Measurements from ENCODE around the gene CFL2.
"Not testable (repeated sequence)": the region's sequence is repeated elsewhere in the genome, so short reads cannot be mapped to it uniquely, and the experiment has no call there.

CFL2 gene

DNA sequence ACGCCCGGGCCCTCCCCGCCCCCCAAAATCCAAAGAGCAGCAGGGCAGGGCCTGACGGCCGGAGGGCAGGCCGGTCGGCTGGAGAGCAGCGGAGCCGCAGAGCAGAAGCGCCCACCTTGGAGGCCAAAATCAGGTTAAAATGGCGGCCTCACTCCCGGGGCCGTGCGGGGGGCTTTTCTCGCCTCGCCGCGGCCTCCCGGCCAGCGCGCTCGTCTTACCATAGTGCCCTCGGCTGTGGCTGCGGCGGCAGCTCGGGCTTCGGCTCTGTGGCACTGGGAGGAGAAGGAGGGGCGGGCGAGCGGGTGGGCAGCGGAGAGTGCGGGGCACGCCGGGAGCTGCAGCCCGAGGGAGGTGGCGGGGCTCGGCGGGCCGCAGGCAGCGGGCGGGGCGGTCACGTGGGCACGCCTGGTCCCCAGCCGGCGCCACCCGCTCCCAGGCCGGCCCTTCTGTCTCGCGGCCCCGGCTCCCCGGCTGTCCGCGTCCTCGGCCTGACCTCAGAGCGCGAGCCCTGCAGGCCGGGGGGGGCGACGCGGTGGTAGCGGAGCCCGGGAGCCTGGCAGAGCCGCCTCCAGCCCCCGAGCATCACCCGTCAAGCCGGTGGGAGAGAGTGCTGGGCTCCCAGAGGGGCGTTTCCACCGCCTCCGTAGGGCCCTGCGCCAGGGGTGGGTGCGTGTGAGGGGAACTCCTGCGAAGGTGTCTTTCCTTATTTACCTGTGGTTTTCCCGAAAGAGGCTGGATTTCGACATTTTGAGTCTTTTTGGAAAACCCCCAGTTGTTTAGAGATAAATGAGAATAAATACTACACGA lies at the start of gene CFL2:
Gene CFL2, minus strand, starts transcription at position 274 of the 807 bp plus-strand sequence. Its CDS starts 53 bp downstream, at position 221.
- DNase-seq: peak; percentile 4 to 48 (median 26)

DNA sequence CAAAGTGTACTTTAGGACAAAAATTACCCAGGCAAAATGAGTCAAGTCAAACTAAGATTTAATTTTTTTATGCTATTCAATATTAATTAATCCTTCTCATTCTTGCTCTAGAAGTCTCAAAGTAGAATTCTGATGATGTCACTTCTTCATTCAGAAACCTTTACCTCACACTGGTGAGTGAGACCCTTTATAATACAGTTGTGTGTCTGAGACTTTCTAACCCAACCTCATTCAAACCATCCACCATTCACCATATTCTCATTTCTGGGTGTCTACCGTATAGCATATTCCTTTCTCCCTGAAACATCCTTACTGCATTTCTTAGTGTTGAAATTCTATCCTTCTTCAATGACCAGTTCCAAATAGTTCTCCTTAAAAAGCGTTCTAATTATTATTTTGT lies 40.8 kb upstream of the CFL2 start:
- no peak for DNase-seq

DNA sequence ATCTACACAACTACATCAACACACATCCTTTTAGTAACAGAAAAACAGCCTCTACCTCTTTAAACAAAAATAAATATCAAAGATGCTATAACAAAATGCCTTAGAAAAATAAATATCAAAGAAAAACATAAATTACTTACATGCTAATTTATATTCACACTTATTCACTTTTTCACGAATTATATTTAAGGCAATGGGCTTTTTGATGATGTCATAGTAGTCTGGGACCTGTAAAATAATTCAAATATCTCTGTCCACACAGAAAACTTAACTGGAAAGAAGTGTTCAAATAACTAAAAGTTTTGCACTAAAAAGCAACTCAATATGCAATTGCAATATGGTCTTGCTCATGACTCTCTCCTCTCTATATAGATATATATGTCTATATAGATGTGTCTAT lies 40.3 kb upstream of the CFL2 start:
- DNase-seq: no peak

DNA sequence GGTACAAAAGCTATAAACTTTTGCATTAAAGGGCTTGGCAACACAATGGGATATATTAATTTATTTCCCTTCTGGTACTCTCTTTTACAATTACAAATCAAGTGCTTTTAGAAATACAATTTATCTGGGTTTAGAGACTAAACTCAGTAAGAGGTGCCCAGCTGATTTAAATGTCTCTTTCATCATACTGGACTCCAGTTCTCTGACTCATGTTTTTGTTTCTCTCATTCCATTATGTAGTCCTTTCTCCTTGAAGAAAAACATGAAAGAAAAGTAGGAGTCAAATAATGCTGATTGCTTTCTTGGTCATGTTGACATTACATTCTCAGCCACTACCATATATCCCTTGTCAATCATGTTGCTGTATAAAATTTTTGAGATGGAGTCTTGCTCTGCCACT lies 36.3 kb upstream of the CFL2 start:
- no peak for DNase-seq

DNA sequence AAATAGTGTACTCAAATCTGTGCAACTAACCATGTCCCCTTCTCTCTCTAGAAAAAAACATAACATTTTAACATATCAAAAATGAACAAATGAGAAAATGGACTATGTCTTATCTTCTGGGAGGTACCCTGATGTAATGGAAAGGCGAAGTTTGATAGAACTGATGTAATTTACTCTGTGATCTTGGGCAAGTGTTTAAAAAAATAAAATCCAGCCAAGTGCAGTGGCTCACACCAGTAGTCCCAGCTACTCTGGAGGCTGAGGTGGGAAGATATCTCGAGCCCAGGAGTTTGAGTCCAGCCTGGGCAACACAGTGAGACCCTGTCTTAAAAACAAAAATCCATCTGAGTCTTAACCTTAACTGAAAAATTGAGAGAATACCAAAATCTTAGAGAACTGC lies 35.8 kb upstream of the CFL2 start:
- DNase-seq: no peak

DNA sequence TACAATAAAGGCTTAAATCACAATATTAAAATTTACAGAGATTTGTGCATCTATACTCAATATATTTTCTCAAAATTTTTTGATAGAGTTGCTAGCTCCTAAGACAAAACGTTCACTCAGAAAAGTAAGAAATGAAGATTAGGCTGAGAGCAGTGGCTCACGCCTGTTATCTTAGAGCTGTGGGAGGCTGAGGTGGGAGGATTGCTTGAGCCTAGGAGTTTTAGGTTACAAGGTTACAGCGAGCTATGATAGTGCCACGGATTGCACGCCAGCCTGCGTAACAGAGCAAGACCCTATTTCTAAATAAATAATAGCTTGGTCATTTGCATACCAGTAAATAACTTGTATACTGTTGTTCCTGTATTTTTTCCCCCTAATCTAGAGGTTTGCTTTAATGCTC lies 35.0 kb upstream of the CFL2 start:
- DNase-seq: no peak

DNA sequence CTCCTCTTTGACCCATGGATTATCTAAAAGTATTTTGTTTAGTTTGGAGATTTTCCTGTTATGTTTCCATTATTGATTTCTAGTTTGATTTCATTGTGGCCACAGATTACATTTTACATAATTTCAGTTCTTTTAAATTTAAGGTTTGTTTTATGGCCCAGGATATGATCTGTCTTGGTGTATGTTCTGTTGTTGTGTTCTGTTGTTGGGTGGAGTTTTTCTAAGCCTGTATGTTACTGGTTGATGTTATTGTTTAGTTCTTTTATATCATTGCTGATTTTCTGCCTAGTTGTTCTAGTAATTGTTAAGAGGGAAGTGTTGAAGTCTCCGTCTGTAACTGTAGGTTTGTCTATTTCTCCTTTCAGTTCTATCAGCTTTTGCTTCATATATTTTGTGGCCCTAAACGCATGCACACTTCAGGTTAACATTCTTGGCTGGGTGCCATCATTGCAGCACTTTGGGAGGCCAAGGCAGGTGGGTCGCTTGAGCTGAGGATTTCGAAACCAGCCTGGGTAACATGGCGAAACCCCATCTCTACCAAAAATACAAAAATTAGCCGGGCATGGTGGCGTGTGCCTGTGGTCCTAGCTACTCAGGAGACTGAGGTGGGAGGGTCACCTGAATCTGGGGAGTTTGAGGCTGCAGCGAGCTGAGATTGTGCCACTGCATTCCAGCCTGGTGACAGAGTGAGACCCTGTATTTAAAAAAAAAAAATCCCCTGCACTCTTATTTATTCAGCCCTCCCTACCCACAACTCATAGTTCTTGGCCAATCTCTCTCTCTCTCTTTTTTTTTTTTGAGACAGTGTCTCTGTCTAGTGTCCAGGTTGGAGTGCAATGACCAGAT lies 28.1 kb upstream of the CFL2 start:
- DNase-seq: no peak

DNA sequence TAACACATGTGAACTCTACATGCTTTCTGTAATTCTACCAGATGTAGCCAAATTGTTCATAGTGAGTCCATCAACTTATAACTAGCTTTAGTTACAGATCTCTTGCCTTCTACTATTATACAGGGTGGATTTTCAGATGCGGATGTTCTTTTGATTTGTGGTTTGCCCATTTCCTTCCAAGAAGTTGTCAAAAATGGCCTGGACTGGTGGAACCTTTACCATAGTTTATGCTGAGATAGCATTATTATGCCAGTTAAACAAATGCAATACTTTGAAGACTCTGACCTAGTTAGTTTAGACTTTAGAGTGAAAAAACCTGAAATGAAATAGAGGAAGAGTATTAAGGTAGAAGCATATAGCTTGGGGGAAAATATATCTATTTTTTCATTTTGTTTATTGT lies 27.4 kb upstream of the CFL2 start:
- DNase-seq: no peak

DNA sequence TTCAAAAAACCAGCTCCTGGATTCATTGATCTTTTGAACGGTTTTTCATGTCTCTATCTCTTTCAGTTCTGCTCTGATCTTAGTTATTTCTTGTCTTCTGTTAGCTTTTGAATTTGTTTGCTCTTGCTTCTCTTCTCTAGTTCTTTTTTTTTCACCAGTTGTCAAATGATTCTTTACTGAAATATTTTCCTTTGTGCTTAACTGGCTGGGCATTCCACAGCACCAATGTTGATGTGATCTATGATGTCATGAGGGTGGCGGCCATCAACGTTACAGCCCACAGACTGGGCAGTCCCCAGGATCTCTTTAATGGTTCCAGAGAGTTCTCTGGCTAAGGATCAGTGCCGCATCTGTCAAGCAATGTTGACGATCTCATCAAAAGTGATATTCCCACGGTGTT lies 25.7 kb upstream of the CFL2 start:
- DNase-seq: not testable (repeated sequence)

DNA sequence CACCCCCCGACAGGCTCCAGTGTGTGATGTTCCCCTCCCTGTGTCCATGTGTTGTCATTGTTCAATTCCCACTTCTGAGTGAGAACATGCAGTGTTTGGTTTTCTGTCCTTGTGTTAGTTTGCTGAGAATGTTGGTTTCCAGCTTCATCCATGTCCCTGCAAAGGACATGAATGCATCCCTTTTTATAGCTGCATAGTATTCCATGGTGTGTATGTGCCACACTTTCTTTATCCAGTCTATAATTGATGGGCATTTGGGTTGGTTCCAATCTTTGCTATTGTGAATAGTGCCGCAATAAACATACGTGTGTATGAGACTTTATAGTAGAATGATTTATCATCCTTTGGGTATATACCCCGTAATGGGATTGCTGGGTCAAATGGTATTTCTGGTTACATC lies 22.7 kb upstream of the CFL2 start:
- DNase-seq: not testable (repeated sequence)

DNA sequence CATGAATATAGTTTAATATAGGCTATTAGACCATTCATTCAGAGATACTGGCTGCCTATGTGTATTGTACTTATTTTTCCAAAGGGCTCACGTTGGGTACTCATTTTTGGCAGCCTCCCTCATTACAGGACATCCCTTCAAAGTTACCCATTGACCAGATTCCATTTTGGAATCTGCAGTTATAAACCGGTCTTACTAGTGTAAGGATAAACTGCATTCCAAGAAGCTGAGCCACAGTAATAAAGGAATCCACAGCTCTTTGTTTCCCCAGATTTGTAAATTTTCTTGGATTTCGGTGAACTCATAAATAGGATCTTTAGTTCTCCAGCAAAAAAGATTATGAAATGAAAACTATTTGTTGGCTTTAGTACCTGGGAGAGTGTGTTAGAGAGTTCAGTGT lies 18.9 kb upstream of the CFL2 start:
- DNase-seq: no peak

DNA sequence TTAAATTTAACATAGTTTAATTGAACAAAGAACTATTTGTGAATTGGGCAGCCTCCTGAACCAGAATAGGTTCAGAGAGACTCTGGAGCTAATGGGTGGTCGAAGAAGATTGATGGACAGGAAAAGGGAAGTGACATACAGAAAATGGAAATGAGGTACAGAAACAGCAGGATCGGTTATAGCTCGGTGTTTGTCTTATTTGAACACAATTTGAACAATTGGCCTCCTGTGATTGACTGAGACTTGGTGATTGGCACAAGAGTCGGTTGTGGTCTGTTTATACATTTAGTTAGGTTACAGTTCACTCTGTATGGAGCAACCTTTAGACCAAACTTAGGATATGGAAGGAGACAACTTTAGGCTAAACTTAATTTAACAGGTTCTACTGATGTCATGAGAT lies 18.4 kb upstream of the CFL2 start:
- DNase-seq: no peak

DNA sequence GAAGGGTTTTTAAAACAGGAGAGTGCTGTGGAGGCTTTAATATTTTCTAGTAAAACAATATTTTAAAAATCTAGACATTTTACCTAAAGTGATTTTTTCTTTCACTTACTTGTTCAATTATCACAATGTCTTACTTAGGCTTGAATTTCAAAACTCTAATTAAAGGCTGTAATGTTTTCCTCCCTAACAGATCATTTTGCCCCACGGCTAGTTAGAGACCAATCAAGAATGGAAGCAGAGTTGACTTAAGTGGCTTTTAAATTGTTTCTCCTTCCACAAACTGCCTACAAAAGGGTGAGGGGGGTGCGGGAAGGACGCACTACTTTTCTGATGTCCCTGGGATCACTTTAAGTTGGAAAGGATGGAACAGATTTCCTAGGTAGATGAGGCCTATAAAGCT lies 9.5 kb upstream of the CFL2 start:
- DNase-seq: no peak

DNA sequence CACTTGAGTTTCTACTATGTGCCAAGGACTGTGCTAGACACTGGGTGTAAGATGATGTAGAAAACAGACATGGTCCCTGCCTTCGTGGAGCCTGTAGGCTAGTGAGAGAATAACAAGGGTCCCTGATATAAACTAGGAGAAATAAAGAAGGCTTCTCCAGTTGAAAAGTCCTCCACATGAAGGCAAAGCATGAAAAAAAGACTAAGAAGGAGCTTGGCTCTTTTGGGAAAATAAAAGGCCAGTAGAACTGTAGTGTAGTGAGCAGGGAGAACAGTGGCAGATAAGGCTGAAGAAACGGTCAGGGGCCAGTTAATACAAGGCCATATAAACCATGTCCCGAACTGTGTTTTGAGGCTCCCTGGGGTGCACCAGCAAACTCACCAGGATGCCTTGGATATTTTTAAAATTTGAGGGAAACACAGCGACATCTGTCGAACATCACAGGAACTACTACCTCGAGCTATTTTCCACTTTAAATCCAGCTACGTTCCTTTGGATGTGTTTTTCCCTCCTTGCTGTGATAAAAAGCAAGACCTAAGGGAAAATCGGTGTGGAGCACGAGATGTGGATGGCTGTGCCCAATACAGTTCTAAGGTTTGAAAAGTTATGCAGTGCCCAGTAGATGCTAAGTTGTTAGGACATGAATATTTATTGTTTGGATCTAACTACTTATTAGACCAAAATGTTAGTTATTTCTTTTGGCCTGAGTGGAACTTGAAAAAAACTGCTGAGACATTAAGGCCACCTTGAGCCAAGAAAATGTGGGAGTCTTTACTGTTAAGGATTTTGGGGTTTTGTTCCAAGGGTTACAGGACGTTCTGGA lies 8.5 kb upstream of the CFL2 start:
- DNase-seq: no peak

DNA sequence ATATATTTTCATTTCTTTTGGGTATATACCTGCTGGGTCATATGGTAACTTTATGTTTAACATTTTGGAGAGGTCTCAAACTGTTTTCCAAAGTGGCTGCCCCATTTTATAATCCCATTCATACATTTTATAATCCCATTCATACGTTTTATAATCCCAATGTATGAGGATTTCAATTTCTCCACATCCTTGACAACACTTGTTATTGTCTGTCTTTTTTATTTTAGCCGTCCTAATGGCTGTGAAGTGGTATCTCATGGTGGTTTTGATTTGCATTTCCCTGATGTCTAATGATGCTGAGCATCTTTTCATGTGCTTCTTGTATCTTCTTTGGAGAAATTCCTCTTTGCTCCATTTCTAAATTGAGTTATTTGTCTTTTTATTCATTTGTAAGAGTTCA lies 6.7 kb upstream of the CFL2 start:
- no peak for DNase-seq

DNA sequence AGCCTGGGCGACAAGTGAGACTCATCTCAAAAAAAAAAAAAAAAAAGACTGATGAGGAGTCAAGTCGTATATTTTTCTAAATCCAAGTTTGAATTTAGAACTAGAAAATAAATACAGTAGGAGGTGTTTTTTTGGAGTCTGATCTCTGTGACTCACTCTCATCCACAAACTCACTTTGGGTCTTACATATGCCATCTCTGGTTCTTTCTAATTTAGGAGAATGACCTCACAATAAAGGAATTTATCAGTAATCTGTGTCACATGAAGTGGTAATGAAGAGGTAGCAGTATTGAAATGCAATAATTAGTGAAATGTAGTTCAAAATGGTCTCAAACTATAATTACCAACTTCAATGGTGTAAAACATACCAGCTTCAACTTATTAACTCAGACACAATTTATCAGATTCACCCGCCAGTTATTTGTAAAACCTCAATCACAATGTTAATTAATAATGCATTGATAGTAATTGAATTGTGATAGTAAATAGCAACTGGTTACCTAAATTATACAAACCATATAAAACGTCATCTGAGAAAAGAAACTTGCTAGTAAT lies 4.4 kb upstream of the CFL2 start:
- DNase-seq: no peak

DNA sequence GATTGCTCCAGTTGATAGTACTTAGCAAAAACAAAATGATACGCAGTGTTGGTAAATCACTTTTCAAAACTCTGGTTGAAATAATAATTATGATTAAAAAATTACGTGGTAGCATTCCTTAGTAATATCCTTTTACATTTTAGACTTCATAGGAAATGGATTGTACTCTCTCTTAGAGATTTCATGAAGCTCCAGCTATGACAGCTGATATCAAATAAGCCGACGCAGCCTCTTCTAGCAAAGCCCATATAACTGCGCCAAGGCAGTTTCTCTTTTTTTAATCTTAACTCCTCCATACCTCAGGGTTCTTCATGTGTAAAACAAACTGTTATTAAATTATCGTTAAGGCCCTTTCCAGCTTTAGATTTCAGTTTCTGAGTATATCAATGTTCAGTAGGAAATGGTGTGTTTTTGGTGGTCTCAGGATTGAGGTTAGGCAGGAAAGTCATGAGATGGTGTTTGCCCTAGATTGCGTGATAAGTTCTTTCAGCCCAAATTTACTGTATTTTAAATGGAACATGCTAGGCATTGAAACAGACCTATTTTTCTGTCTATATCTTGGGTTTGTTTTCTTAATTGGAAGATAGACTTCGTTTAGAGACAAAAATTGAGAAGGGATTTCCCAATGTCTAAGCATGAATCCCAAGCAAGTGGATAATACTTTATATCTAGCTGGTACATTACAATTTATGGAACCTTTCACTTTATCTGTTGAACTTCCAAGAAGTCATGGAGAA lies 902 bp upstream of the CFL2 start:
- DNase-seq: no peak

DNA sequence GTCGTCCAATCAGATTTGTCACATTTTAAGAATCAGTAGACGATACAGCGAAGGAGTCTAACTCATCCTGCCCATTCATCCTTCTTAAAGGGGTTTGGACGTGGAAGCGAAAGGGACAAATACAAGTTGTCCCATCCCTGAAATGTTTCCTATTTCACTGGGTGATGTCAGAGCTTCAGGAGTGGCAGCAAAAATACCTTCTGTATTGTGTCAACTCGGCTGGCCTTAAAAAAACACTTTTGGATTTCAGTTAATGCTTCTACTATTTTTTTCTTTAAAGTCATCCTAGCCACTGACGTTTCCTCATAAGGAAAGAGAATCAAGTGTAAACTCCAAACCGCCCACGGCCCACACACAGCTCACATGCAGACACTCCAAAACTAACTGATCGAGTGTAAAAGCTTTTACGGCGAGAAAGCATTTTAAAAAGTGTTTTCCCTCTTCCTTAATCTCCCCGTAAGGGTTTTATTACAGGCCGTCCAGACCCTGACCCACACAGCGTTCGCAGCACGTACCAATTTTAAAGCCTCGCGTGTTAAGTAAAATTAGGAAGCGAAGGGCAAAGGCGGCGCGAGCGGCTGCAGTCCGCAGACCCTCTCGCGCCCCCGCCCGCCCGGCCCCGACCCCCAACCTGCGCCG lies 593 bp downstream of the CFL2 start:
- DNase-seq: no peak

DNA sequence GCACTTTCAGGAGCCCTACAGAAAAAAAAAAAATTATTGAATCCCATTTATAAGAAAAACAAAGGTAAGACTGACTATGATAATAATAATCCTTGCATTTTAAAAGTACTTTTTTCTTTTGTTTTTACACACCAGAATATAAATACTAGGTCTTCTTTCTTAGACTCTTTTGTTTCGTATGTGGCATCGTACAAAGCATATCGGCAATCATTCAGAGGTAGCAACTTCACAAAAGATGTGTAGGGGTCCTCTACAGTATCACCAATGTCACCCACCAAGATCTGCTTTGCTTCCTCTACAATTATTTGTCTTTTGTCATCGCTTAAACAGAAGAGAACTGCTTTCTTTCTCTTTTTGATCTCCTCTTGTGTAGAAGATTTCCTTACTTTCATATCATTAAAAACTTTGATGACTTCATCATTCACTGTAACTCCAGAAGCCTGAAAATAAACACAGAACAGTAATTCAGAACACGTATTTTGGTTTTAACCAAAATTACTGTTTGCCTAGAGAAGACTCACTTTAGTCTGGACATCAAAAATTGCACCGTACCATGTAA lies 1.2 kb downstream of the CFL2 start:
- no peak for DNase-seq

DNA sequence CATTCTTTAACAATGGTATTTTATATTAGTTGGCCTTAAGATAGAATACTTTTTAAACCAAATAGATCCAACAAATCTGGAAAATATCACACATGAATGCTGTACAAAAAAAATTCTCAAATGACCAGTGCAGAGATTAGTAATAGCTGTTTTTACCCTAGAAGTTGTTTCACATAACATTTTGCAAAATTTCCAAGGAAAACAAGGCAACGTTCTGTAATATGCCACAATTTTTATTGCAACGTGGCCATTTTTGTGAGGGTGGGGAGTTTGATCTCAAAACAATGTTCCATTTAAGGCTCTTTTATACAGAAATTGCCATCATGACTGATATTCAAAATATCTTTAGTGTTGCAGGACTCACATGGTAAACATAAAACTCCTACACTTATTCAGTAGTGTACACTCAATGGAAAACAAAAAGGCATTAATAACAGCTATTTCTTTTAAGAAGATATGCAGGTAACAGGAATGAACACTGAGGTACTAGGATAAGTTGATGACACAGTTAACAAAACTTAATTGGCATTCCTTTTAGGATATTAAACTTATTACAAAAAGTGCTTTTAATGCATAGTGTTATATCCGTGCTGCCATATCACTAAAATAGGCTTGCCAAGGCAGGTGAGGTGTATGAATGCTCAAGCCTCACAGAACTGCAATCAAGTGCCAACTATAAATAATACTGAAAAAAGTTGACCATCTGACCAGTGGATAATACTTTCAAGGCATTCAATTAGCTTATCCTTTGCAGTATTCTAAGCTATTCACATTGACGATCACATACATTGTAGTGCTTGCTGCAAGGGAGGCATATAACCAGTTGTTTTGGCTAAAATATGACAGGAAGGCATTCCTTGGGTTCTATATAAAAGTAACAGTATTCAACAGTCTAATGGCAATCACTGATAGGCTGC lies 2.3 kb downstream of the CFL2 start:
- no peak for DNase-seq

All from activated naive CD4-positive, alpha-beta T cell (primary cell).